ENCODE measurements around the gene NIPAL3.

The NIPAL3 gene

GRCh38 chr1:24391882-24392603, 23.6 kb upstream of the NIPAL3 start:
- DNase-seq, result peak in 12 of 14 donors; percentile 30 to 80 (median 51)

DNA sequence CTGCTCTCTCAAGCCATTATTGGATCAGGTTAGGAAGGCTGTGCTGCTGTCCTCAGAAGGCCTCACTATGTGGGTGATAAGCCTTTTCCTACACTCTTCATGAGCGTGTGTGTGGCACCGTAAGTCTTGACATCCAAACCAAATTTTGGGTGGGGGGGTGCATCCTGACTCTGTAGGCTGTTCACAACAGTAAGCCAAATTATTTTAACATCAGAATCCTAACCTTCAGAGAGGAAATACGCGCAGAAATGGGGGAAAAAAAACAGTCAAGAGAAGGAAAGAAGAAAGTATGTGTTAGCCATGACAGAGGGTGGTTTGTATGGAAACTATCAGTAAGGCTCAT, 23.0 kb upstream of the NIPAL3 start:
- no peak for DNase-seq

DNA sequence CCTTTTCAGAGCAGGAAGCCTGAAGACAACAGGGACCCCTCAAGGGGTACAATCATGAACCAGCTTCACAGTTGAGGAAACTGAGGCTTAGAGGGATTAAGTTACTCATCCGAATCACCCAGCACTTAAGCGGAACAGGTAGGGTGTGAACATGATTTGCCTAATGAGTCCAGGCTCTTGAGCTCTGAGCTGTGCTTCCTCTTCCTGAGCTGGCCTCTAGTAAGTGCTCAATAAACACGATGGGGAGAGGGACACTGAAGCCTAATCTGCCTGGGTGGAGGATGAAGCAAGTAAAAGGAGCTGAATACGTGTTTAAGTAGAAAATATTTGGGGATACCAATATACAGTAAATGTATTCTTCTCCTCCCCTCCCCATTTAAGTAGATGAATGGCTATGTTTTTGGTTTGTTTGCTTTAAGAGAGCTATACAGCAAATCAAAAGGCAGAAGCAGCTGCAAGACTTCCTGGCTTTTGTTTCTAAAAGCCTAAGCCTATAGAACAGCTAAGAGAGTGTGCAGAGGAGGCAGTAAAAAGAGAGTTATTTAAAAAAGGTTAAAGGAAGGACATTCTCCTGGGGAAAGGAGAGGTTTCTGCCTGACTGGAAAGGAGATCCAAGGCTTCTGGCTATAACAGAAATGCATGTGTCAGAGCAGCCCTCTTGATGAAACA, 22.5 kb upstream of the NIPAL3 start:
- peak in 1 of 14 donors; percentile 34 for DNase-seq

- DNase-seq, result peak in 1 of 14 donors; percentile 40
These were observed 21.7 kb upstream of the NIPAL3 start for GRCh38 chr1:24393892-24394291.

DNA sequence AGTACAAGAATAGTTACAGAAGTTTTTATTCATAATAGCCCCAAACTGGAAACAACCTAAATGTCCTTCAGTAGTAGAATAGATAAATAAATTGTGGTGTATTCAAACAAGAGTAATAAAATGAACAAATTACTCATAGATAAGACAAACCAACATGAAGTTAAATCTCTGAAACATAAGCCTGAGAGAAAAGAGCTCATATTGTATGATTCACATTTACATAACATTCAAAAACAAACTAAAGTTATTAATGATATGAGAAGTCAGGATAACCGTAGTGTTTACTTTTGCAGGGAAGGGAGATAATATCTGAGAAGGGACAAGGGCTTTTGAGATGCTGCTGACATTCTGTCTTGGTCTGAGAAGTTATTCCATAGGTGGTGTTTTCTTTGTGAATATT, 15.5 kb upstream of the NIPAL3 start:
- no peak for DNase-seq

- DNase-seq, result no peak
These were observed 11.8 kb upstream of the NIPAL3 start for GRCh38 chr1:24403806-24404205.

DNA sequence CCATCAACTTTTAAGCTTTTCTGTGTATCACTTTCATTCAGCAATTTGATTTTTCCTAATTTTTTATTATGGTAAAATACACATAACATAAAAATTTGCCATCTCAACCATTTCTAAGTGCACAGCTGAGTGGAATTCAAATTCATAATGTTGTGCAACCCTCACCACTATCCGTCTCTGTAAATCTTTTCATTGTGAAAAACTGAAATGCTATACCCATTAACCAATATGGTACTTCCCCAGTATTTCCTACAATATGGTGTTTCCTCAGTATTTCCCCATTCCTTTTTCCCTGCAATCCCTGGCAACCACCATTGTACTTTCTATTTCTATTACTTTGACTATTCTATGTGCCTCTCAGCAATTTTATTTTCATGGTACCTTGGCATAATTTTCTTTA, 8.8 kb upstream of the NIPAL3 start:
- no peak for DNase-seq

DNA sequence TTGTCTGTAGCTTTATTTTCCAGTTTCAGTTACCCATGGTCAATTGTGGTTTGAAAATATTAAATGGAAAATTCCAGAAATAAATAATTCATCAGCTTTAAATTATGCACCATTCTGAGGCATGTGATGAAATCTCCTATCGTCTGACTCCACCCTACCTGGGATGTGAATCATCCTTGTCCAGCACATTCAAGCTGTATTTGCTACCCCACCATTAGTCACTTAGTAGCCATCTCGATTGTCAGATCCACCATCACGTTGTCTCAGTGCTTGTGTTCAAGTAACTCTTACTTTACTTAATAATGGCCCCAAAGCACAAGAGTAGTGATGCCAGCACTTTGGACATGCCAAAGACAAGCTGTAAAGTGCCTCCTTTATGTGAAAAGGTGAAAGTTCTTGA, 6.1 kb upstream of the NIPAL3 start:
- no peak for DNase-seq

DNA sequence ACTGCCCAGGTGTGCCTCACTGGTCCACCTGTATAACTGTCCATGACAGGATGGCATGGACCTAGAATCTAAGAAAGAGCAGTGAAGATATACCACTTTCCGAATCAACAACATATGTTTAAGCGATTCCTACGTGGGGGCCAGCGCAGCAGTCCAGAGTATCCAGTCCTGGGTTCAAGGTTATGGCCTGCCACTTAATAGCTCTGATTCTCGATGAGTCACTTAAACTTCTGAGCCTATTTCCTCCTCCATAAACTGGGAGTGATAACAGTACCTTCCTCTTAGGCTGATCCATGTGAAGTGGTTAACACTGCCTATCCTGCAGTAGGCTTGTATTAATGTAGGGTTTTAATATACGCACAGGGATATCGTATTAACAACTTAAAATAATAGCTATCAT, 4.9 kb upstream of the NIPAL3 start:
- DNase-seq, result no peak

DNA sequence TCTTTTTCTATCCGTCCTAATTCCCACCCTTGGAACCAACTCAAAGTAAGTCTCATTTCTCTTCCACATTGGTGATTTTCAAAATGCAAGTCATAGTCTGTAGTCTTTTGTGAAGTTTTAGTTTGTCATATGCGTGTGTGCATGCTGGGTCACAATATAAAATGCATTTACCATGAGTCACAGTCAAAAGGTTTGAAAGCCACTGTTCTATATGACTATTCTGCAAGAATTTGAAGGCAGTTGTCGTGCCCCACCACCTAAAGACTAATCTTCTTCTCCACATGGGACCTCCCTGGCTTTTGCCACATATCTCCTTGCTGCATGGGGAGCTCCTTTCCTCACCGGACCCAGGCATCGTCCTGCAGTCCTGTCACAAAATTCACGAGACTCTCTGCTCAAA, 3.6 kb upstream of the NIPAL3 start:
- no peak for DNase-seq

- DNase-seq, result no peak
These were observed 3.2 kb upstream of the NIPAL3 start for GRCh38 chr1:24412408-24412807.

DNA sequence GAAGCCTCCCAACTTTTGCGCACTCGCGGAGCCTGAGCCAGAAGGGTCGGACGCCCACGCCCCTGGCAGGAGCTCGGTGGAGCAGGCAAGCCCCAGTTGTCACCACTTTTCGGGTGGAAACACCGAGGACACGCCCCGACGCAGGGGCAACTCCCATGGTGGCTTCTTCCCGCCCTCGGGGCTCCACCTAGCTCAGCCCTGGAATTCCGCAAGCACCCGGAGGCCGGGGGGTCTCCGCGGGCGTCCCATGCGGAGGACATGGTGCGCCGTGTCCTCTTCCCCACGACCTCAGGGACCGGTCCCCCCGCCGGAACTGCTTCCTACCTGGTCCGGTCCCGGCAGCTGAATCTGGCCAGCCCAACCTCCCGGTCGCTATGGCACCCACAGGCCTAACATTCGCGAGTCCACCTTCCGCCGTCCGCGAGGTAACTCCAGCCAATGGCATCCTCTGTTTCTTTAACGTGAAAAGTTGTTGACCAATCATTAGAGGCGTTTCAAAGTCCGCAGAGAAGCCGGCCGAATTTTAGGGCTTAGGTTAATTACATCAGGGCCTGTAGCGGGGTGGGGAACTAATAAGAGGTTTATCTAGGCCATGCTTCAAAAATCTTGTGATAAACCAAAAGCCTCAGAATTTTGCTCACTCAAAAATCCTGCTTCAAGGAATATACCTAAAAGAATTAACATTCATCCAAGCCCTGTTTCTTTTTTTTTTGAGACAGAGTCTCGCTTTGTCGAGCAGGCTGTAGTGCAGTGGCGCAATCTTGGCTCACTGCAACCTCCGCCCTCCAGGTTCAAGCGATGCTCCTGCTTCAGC, 2.0 kb upstream of the NIPAL3 start, which contains the start of gene STPG1:
STPG1 (minus strand) TSS at position 433 of the 814 bp plus-strand sequence. CDS start 12,394 bp downstream, outside the sequence.
- DNase-seq, result peak in 12 of 14 donors; percentile 53 to 93 (median 70)

DNA sequence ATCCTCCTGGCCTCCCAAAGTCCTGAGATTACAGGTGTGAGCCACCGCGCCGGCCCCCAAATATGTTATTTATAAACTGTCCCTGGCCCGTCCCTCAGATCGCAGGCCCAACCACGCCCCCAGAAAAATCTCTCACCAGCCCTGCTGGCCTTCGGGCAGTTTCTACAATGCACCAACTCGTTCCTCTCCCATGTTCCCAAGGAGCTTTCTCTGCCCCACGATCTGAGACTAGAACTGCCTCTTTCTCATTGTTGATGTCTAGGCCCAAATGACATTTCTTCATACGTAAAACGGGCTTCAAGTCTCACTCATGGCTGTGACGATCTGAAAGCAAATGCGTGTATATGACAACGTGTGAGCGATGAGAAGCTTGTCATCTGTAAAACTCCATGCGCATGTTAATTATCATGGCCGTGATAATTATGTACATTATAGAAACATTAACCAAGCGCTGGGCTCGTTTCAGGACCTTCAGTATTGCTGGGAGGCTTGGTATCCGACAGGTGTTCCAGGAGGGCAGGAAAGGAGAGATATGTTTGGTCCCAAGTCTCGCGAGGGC, 748 bp upstream of the NIPAL3 start:
- no peak for DNase-seq

DNA sequence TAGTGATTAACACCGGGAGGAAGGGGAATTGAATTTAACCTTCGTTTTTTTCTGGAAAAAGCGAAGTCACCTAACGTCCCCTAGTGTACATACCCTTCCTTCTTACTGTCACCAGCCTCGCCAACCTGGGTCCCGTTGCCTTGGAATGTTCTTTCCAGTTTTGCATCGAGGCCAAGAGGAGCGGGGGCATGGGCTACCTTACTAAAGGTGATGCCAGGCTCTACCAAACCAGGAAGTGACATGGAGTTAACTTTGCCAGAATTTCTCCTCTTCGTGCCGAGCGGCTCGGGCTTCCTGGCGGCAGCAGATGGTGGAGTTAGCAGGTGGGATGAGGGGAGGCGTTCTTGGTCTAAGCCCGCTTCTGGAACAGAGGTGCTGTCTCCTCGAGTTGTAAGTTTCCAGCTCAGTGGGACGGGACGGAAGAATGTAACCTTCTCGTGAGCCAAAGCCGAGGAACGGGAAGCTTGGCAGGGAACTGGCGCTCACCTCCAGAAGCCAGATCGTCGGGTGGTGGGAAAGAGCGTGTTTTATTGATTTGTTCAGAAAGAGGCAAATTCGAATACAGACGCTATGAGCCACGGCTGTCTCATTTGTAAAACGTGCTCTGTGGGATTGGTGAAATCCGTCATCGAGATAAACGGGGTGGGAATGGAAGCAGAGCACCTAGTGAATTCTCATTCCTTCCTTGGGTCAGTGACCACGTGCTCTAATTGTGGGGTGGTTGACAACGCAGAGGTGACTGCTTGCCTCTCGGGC, 486 bp downstream of the NIPAL3 start:
- peak in 4 of 14 donors; percentile 63 to 86 (median 70) for DNase-seq

DNA sequence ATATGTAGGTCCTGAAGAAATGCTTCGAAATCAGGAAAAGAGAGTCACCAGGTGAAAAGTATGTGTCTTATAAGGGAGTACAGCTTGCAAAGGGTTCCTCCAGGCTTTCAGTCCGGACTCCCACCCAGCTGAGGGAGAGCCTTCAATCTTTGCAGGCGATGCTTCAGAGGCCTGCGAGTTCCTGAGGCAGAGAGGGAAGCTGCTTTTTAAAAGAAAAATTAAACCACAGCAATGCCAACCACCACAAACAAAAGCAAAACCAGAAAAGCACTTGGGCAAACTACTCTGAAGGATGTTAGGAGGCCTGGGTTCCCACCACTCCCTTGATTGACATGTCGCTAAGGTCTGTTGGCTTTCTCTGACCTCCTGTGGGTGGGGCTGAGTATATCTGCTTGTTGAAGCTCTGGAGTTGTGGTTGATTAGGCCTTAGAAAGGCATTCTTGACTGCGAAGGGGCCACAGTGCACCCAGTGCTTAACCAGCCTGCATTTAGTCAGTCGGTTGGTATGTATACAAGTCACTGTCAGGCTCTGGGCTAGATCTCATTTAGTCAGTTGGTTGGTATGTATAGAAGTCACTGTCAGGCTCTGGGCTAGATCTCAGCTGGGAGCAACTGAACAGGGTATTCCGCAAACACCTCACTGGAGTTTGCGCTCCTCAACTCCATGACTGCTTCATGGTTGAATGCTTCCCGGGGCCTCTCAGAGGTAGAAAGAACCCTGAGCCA, 1.2 kb downstream of the NIPAL3 start:
- DNase-seq, result peak in 1 of 14 donors; percentile 30

DNA sequence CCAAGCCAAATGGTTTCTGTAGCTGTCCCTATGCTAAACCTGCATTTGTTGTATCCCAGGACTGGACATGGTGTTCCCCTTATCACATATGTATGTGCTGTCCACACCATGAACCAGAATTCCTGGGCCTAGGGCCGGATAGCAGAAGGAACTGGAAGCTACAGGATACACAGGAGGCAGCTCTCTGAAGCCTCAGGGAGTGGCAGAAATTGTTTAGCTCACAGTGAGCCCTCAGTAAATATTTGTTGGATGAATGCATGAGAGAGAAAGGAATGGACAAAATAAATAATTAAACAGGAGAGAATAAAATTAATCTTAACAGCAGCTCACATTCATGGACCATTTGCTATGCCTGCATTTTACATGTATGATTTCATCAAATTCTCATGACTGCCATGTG, 2.1 kb downstream of the NIPAL3 start:
- DNase-seq, result peak in 1 of 14 donors; percentile 12

GRCh38 chr1:24418898-24419628, 3.5 kb downstream of the NIPAL3 start:
- peak in 7 of 14 donors; percentile 15 to 58 (median 33) for DNase-seq

GRCh38 chr1:24420547-24420946, 4.9 kb downstream of the NIPAL3 start:
- no peak for DNase-seq

- no peak for DNase-seq
These were observed 5.9 kb downstream of the NIPAL3 start for GRCh38 chr1:24421502-24421901.

- no peak for DNase-seq
These were observed 8.6 kb downstream of the NIPAL3 start for GRCh38 chr1:24424207-24424606.

DNA sequence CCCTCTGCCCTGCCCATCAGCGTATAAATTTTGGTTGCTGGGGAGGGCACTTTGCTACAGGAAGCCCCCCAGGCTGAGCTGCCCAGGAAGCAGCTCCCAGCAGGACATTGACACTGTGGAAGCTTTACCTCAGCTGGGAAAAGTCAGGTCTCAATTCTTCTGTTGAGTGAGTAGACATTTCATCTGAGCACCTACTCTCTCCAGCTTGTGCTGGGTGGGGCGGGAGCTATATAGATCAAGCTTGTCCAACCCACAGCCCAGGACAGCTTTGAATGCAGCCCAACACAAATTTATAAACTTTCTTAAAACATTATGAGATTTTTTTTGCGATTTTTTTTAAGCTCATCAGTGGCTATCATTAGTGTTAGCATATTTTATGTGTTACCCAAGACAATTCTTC, 9.4 kb downstream of the NIPAL3 start:
- no peak for DNase-seq

All from C1 segment of cervical spinal cord (tissue), 14 donors.